Choroid plexus epithelial cell (primary cell): ENCODE data around the gene CIDEB.
A peak's percentile ranks its signal among the peaks of the same experiment; 100 is the strongest.

Experiments used
- DNase-seq: peaks from one replicate; pipeline ENCODE4 v3.0.0-alpha.2; 2010; ENCODE audit warnings: low read depth
- H3K4me3 ChIP-seq: 2 replicates; pipeline ENCODE4 v1.5.1; 2011; ENCODE audit warnings: low read depth, mild to moderate bottlenecking, control low read depth, low read length, moderate library complexity
- CTCF ChIP-seq: conservative IDR thresholded peaks from 2 replicates; pipeline ENCODE4 v1.5.1; 2011; ENCODE audit warnings: low read depth, mild to moderate bottlenecking, control low read depth, inconsistent platforms, low read length, moderate library complexity

The CIDEB gene

GRCh38 chr14:24338843-24339242, 31.1 kb upstream of the CIDEB start:
- DNase-seq, result no peak
- TF ChIP-seq CTCF, result no peak
- H3K4me3 ChIP-seq, result no peak overlapping the region

GRCh38 chr14:24337824-24338175, 30.0 kb upstream of the CIDEB start:
- TF ChIP-seq CTCF, result no peak
- no peak overlapping the region for H3K4me3 ChIP-seq
- DNase-seq, result no peak

- H3K4me3 ChIP-seq, result no peak overlapping the region
- no peak for DNase-seq
- no peak for TF ChIP-seq CTCF
Measured at GRCh38 chr14:24337144-24337823, 29.5 kb upstream of the CIDEB start.

GRCh38 chr14:24335461-24336171, 27.8 kb upstream of the CIDEB start:
- no peak for DNase-seq
- no peak for TF ChIP-seq CTCF
- H3K4me3 ChIP-seq, result no peak overlapping the region

- no peak for DNase-seq
- peak within 1 kb of the TSS; percentile 22 for H3K4me3 ChIP-seq
- no peak for TF ChIP-seq CTCF
Measured at GRCh38 chr14:24334431-24335291, 26.9 kb upstream of the CIDEB start, which contains the start of gene ADCY4. Gene ADCY4, minus strand, starts transcription at chr14:24335071. Its CDS starts 419 bp downstream, at chr14:24334652.

GRCh38 chr14:24332268-24332993, 24.7 kb upstream of the CIDEB start:
- peak; percentile 81 for TF ChIP-seq CTCF
- DNase-seq, result peak; percentile 62
- peak overlapping the region; percentile 14 for H3K4me3 ChIP-seq
